GM15510 (cell line): ENCODE results near the gene PGAM5.

ENCODE experiments used
- POLR2A ChIP-seq: IDR thresholded peaks from 3 replicates; pipeline ENCODE4 v1.6.1; 2011; ENCODE audit warnings: borderline replicate concordance; ENCODE audit not compliant: insufficient read length; ENCODE audit errors: extremely low read depth

PGAM5 gene

DNA sequence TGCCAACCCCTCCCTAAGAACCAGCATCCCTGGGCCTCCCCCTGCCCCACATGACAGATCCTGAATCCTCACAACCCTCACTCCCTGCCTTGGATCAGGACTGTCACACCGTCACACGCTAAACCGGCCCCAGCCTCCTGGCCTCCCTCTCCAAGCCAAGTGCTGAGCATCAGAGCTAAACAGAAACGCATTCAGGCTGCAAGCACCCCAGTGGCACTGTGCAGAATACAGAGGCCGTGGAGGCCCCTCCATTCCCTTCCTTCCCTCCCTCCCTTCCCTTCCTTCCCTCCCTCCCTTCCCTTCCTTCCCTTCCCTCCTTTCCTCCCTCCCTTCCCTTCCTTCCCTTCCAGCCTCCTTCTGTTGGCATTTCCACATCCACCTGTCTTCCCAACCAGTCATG is 36.1 kb upstream of the PGAM5 start:
- no peak for TF ChIP-seq POLR2A

DNA sequence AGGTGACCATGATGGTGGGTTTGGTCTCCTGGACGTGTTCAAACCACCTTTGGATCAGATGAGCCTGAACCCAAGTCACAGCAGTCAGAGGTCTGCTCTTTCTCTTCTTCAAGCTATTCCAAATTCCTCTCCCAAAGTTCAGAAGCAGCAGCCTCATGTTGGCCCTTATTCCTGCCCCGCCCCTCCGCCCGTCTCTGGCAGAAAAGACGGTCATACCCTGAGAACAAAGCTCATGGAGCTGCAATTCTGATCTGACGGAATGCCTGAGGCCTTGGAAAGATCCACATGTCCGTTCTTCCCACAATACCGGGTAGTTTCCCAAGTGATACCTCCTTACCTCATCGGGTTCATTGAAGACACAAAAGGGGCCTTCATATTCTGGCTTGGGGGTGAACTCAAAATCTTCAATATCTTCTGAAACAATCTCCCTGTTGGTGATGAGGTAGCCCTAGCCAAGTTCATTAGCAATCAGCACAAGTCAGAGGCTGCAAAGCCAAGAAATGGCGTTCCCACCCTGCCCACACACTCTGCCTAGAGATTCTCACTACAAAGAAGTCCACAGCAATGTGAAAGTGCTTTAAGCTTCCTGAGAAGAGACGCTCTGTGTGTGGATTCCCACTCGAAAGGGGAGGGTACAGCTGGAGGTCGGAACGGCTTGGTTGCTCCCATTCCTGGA is 34.7 kb upstream of the PGAM5 start:
- no peak for TF ChIP-seq POLR2A

DNA sequence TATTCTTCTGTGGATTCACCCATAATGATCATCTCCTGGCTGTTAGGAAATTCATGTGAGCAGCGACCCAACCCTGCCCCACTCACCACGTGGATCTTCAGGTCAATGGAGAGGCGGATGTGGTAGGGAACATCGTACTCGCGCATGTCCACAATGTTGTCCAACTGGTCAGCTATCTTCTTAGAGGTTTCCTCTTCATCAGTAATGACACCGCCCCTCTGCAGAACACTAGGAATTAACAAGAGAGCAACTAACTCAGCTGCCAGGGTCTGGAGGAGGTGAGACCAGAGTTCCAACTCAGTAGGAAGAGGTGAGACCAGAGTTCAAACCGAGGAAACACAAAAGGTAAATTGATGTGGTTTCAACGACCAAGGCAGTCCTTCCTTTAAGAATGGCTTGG is 33.1 kb upstream of the PGAM5 start:
- TF ChIP-seq POLR2A = no peak

DNA sequence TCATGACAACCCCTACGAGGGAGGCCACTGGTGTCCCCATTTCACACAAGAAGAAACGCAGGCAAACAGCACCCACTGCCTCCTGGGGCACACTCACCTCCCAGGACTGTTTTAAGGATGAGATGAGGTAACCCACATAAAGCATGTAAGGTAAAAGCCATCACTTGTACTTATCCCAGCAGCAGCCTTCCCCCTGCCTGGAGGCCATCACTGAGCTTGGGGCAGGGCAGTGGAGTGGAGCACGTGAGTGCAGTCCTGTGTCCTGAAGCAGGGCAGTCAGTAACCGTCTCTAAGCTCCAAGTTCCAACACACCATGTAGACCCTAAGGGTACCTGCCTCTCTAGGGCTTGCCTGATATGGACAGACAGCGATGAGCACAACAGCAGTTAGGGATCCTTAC is 25.2 kb upstream of the PGAM5 start:
- no peak for TF ChIP-seq POLR2A

DNA sequence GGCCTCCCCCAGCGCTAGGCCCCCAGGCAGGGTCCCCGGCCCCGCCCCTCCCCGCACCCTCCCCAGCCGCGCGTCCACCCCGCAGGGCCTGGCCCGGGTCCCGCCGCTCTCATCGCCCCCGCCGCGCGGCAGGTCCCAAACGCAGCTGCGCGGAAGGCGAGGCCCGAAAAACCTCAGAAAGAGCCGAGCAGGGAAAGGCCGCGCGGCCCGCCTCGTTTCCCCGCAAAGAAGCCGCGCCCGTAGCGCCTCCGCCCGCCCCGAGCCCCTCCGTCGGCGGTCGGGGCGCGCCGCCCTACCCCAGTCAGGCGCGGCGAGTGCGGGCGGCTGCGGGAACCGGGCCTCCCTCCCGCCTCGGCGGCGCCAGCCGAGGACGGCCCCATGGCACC is 23.8 kb upstream of the PGAM5 start:
- TF ChIP-seq POLR2A = no peak

DNA sequence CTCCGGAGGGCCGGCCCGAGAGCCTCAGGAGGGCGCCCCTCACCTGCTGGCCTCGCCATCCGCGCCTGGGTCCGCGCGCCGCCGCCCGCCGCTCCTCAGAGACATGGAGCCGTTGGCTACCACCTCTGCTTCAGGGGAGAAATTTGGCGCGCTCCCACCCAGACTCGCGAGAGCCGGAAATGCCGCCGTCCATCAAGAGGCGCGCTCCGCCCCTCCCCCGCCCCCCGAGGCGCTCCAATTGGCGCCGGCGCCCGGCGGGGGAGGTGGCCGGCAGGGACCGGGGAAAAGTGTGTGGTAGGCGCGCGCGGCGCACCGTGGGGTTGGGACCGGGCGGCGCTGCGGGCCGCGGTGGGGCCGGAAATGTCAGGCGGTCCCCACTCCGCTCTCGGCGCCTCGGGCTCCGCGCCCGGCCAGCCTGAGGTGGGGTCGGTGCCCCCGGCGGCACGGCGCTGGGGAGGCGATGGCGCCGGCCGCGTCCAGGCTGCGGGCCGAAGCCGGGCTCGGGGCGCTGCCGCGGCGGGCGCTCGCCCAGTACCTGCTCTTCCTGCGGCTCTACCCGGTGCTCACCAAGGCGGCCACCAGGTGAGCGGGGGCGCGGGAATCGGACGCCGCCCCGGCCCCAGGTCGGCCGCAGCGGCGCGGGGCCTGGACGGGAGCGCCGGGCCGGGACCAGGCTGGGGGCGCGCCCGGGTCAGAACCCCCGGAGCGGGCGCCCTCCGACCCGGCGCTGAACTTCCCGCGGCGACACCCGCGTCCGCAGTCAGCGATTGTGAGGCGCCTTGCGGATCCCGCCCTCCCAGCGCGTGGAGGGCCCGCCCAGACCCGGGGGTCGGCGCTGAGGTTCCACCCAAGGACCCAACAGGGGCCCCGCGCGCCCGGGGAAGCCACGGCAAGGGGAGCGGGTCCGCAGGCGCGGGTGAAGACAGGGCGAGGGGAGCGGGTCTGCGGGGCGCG is 23.2 kb upstream of the PGAM5 start, which contains the start of the genes POLE and PXMP2:
POLE (minus strand) TSS at position 132 of the 954 bp plus-strand sequence; CDS start at position 105, 27 bp downstream.
PXMP2 (plus strand) TSS at position 377 of the 954 bp plus-strand sequence; CDS start at position 461, 84 bp downstream.
- TF ChIP-seq POLR2A = peak; percentile 79

DNA sequence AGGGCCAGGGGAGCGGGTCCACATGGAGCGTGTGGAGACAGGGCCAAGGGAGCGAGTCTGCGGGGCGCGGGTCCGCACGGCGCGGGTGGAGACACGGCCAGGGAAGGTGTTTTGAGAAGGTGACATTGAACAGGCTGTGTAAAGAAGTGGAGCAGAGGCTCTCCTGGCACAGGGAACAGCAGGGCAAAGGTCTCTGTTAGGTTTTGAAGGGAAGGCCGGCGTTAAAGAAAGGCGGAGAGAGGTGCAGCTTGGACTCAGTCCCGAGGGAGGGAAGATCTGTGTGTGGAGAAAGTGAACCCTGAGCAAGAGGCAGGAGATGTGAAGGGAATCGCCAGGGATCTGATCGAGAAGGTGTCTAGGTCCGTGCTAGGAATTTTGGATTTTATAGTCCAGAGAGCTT is 21.4 kb upstream of the PGAM5 start:
- no peak for TF ChIP-seq POLR2A

DNA sequence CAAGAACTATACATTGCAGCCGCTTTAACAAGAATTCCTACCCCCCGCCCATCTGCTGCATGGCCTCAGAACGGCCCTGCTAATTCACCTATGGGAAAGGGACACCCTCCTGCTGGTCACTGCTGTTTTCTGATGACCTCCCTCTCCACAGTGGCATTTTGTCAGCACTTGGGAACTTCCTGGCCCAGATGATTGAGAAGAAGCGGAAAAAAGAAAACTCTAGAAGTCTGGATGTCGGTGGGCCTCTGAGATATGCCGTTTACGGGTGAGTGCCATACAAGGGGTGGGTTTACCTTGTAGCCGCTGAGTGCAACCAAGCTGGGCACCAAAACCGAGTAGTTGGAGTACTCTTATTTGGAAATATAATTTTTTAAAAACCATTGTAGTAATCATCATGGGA is 20.5 kb upstream of the PGAM5 start:
- no peak for TF ChIP-seq POLR2A

DNA sequence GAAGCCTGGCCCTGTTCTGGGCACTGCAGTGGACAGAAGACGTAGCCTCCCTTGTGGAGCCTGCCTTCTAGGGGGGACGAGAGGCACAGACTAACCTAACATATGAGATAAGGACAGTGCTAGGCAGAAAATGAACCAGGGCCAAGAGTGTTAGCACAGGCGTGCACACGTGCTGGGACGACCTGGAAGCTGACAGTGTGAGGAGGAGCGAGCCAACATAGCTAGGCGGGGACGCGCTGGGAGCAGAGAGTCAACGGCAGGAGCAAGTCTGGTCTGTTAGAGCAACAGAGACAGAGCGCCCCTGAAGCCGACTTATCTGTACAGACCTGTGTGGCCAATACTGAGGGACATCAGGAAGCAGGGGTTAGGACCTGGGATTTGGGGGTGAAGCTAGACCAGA is 15.2 kb upstream of the PGAM5 start:
- TF ChIP-seq POLR2A = no peak

DNA sequence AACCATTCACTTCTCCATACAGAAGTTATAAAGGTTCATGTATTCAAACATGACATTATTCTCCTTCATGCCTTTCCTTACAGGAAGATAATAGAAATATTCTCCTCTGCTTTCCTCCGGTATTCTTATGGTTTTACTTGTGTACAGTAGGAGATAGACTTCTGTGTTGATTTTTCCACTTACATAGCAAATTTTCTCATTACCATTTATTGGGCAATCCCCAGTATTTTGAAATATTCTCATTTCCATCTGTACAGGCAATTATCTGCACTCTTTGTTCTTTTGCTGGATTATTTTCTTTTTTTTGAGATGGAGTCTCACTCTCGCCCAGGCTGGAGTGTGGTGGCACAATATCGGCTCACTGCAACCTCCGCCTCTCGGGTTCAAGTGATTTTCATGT is 12.3 kb upstream of the PGAM5 start:
- no peak for TF ChIP-seq POLR2A

DNA sequence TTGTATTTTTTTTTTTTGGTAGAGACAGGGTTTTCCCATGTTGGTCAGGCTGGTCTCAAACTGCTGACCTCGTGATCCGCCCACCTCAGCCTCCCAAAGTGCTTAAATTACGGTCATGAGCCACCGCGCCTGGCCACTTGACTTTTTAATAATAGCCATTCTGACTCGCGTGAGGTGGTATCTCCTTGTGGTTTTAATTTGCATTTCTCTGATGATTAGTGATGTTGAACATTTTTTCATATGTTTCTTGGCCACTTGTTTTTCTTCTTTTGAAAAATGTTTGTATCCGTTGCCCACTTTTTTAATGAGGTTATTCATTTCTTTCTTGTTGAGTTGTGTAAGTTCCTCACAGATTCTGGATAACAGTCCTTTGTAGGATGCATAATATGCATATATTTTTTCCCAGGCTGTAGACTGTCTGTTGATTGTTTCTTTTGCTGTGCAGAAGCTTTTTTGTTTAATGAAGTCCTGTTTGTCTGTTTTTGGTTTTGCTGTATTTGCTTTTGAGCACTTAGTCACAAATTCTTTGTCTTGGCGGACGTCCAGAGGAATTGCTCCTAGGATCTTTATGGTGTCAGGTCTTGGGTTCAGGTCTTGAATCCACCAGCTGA is 10.3 kb upstream of the PGAM5 start:
- no peak for TF ChIP-seq POLR2A

DNA sequence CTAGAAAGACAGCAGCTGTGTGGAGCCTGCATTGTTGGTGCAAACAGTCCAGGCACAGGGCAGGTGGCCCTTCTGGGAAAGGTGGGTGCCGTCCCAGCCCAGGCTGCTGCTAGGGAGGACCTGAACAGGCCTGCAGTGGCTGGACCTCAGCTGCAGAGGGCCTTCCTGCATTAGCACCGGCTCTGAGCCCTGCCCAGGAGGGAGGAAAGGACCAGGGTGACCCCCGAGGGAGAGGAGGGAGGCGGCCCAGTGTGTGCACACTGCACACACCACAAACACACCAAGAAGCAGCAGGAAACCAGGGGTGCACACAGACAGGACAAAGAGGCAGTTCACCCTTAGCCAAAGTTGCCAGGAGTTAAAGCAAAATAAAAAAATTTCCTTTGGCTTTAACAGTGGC is 8.0 kb upstream of the PGAM5 start:
- TF ChIP-seq POLR2A = no peak

DNA sequence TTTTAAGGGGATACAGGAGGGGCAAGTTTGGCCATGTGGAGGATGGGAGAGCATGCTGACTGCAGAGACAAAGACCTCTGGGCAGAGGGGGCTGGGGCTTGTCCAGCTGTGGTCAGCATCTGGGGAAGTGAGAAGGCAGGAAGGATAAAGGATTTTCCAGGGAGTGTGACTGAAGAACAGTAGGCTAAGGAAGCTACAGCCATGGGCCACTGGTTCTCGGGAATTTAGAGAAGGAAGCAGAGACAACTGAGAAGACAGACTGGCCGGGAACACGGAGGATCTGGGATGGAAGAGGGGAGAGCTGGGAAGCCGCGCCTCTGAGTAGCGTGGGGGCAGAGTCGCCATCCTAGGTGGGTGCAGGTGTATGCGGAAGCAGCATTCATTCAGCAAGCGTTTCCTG is 7.0 kb upstream of the PGAM5 start:
- TF ChIP-seq POLR2A = no peak

DNA sequence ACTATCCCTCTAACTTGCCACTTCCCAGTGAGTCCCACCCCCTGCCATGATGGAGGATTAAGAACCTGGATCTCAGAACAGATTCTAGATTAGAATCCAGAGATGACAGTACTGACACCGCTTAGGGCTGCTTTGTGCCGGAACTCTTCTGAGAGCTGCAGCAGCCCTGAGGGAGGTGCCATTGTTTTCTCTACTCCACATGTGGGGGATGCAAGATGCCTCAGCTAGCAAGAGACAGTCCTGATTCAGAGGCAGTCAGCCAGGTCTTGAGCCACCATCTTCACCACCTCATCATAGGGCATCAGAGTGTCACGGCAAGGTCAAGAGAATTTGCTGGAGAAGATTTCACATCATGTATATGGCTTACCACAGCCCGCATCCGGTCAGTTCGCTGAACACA is 3.4 kb upstream of the PGAM5 start:
- no peak for TF ChIP-seq POLR2A

DNA sequence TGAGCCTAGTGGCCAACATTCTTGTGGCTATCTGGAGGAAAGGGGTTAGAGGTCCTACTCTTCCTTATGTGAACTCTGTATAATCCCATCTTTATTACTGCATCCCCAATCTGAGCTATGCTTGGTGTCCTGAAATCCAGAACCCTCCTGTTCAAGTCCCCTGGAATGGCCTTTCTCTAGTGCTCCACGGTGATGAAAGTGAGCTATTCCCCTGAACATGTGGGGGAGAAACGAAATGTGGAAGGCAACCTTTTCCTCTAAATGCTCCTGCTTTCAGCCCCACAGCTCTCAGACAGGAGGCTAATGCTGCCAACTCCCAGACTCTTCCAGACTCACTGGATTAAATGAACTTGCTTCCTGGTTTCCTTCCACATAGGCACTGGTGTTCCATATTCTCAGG is 2.5 kb upstream of the PGAM5 start:
- no peak for TF ChIP-seq POLR2A

DNA sequence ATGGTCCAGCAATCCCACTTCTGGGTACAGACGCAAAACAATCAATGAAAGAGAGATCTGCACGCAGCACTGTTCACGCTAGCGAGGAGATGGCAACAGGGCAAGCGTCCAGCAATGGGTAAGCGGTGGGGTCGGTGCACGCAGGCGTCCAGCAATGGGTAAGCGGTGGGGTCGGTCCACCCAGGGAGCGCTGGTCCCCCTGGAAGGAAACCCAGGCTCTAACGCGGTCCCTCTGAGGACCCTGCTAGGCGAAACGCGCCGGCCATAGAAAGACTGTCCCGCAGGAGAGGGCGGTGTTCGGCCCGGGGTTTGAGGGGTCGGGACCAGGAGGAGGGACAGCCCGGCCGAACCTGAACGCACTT is 618 bp upstream of the PGAM5 start:
- no peak for TF ChIP-seq POLR2A

DNA sequence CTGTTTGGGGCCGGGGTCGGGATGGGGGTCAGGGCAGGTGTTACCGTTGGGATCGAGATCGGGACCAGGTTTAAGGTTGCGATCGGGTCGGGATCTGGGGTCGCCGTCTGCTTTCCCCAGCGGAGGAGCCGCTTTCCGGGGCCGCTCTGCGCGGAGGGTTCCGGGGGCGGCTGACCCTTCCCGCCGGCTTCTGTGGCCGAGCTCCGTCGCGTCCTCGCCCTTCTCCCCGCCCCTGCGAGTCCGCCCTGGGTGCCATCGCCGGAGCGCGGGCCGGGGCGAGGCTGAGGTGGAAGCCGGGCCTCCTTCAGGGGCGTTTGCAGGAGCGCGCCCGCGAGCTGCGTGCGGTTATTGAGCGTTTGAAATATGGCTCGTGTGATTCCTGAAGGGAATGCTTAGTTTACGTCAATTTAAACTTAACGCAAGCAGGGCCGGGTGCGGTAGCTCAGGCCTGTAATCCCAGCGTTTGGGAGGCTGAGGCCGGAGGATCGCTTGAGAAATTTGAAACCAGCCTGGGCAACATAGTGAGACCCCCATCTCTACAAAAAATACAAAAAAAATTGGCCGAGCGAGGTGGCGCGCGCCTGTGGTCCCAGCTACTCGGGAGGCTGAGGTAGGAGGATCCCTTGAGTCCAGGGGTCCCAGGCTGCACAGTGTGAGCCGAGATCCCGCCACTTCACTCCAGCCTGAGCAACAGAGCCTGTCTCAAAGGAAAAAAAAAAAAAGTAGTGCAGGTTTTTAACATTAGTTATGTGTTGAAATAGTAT is 620 bp downstream of the PGAM5 start:
- TF ChIP-seq POLR2A = no peak
